ENCODE results near the gene COL4A2. TPM values are rescaled to one million over a fixed set of nuclear protein-coding genes. Genes with fewer than 3 reads are reported as not detected.

COL4A2 gene
- total RNA-seq (100 to 1,000 TPM in 1 of 6 donors, 10 to 100 TPM in 5; 18.4 to 130 (median 46.9) TPM), polyA plus RNA-seq (10 to 100 TPM; 37.0 to 46.6 TPM)

- no peaks in the 10 kb centered on the region for H3K4me1 ChIP-seq
- H3K36me3 ChIP-seq: no peaks in the 10 kb centered on the region
- FAIRE-seq: no peak
- intact Hi-C loops (cut with DNase I): no loop called here
- DNase-seq: peak in 5 of 6 donors; percentile 27 to 78 (median 63)
- no peak for TF ChIP-seq CTCF (IDR thresholded peaks at IDR 0.05)
- peak within 1 kb of the TSS; percentile 26 to 70 (median 52) for H3K27ac ChIP-seq
- peak; percentile 61 to 76 (median 66) for ATAC-seq
- H3K9me3 ChIP-seq: no peaks in the 10 kb centered on the region
- 1% methylated on average over 36 to 96 of the region's 96 CpGs for WGBS, 2 donors
- peaks cover 0 to 6% (median 2%) of the 10 kb centered on the region in 4 donors for H3K27me3 ChIP-seq
- H3K4me3 ChIP-seq: peak within 1 kb of the TSS; percentile 33 to 65 (median 54)
These were observed at the start of gene COL4A2, which contains the start of gene COL4A1 for GRCh38 chr13:110306960-110307766. Gene COL4A2, plus strand, starts transcription at chr13:110307284. Its CDS starts 620 bp downstream, at chr13:110307904. Gene COL4A1, minus strand, starts transcription at chr13:110307157. Its CDS starts 130 bp downstream, at chr13:110307027.

GRCh38 chr13:110257408-110257807 lies 49.7 kb upstream of the COL4A2 start:
- ATAC-seq (no peak), FAIRE-seq (no peak), DNase-seq (no peak)
- no peak for TF ChIP-seq CTCF (IDR thresholded peaks at IDR 0.05)
- Histone ChIP-seq H3K4me1 (no peaks in the 10 kb centered on the region), H3K36me3 (no peaks in the 10 kb centered on the region), H3K27ac (no peak overlapping the region), H3K9me3 (no peaks in the 10 kb centered on the region), H3K27me3 (no peaks in the 10 kb centered on the region), H3K4me3 (no peak overlapping the region)
- intact Hi-C loops (cut with DNase I): no loop called here
- 89 to 97% methylated on average over 3 of the region's 3 CpGs for WGBS, 2 donors

GRCh38 chr13:110258876-110259631 lies 48.0 kb upstream of the COL4A2 start:
- H3K4me1 ChIP-seq: no peaks in the 10 kb centered on the region
- intact Hi-C loops (cut with DNase I): no loop called here

GRCh38 chr13:110259651-110260050 lies 47.4 kb upstream of the COL4A2 start:
- FAIRE-seq: no peak
- H3K27ac ChIP-seq: no peak overlapping the region
- no peak for ATAC-seq
- H3K36me3 ChIP-seq: no peaks in the 10 kb centered on the region
- no peaks in the 10 kb centered on the region for H3K27me3 ChIP-seq
- WGBS, 2 donors: 62 to 67% methylated on average over 6 of the region's 6 CpGs
- no peak for DNase-seq
- no peak for TF ChIP-seq CTCF (IDR thresholded peaks at IDR 0.05)
- no peaks in the 10 kb centered on the region for H3K4me1 ChIP-seq
- H3K9me3 ChIP-seq: no peaks in the 10 kb centered on the region
- intact Hi-C loops (cut with DNase I): no loop called here
- no peak overlapping the region for H3K4me3 ChIP-seq

More at GRCh38 chr13:110258876-110259631, 48.0 kb upstream of the COL4A2 start:
- Histone ChIP-seq H3K27me3 (no peaks in the 10 kb centered on the region), H3K9me3 (no peaks in the 10 kb centered on the region), H3K36me3 (no peaks in the 10 kb centered on the region), H3K27ac (no peak overlapping the region), H3K4me3 (no peak overlapping the region)
- FAIRE-seq (peak; percentile 26), ATAC-seq (no peak), DNase-seq (no peak)
- no peak for TF ChIP-seq CTCF (IDR thresholded peaks at IDR 0.05)
- WGBS, 2 donors: 78 to 87% methylated on average over 12 of the region's 12 CpGs

Measured in pancreas (tissue), 10 donors.